GM12878 (cell line): Measurements from ENCODE around the gene NFE2L3. TPM values are rescaled to one million over a fixed set of nuclear protein-coding genes. Genes with fewer than 3 reads are reported as not detected.

Experiments used
- CEBPB ChIP-seq, 2 experiments: fragments of 150-350 bp in 1 of 2; IDR thresholded peaks; 2 replicates each; pipeline ENCODE4 v1.6.1; 2012 to 2014; ENCODE audit warnings: low read depth in 2 of 2, low read length in 2 of 2, borderline replicate concordance in 1 of 2, inconsistent platforms in 1 of 2
- CHD2 ChIP-seq: IDR thresholded peaks from 2 replicates; pipeline ENCODE4 v1.6.1; 2011; ENCODE audit warnings: low read depth, low read length, improper control_type of control experiment, borderline replicate concordance
- CTCF ChIP-seq, 3 experiments: IDR thresholded peaks in 2 of 3; conservative IDR thresholded peaks in 1 of 3; 2 replicates each; pipeline ENCODE4 v1.5.1; 2011; ENCODE audit warnings: low read depth in 3 of 3, low read length in 3 of 3, mild to moderate bottlenecking in 3 of 3, control low read depth in 2 of 3, moderate library complexity in 2 of 3, inconsistent platforms in 1 of 3, mixed read lengths in 1 of 3; ENCODE audit not compliant: control insufficient read depth in 2 of 3, insufficient read depth in 1 of 3; ENCODE audit errors: extremely low read depth in 1 of 3
- E2F4 ChIP-seq: IDR thresholded peaks from 2 replicates; pipeline ENCODE4 v1.6.1; 2012; ENCODE audit warnings: low read depth, low read length, improper control_type of control experiment
- EZH2 ChIP-seq: IDR thresholded peaks from 2 replicates; pipeline ENCODE4 v1.6.1; 2012; ENCODE audit warnings: low read depth, mild to moderate bottlenecking, control low read depth, inconsistent platforms, low read length, borderline replicate concordance; ENCODE audit not compliant: control insufficient read depth
- FOXK2 ChIP-seq: fragments of 450-650 bp; IDR thresholded peaks from 2 replicates; pipeline ENCODE4 v1.6.1; 2017; ENCODE audit warnings: mild to moderate bottlenecking, moderate library complexity
- IKZF1 ChIP-seq: fragments of 450-650 bp; conservative IDR thresholded peaks from 2 replicates; pipeline ENCODE4 v1.6.1; 2017; ENCODE audit warnings: antibody characterized with exemption, mild to moderate bottlenecking
- IRF3 ChIP-seq: fragments of 450-650 bp; IDR thresholded peaks from 2 replicates; pipeline ENCODE4 v1.6.1; 2014; ENCODE audit warnings: mild to moderate bottlenecking
- NBN ChIP-seq: fragments of 450-650 bp; IDR thresholded peaks from 2 replicates; pipeline ENCODE4 v1.6.1; 2016
- NFIC ChIP-seq: IDR thresholded peaks from 2 replicates; pipeline ENCODE4 v1.6.1; 2012; ENCODE audit warnings: low read depth, mild to moderate bottlenecking, inconsistent platforms, low read length, moderate library complexity
- NFYB ChIP-seq: IDR thresholded peaks from 2 replicates; pipeline ENCODE4 v1.6.1; 2011; ENCODE audit warnings: low read depth, mild to moderate bottlenecking, low read length, improper control_type of control experiment, moderate library complexity; ENCODE audit not compliant: insufficient read depth
- POLR2AphosphoS5 ChIP-seq: IDR thresholded peaks from 2 replicates; pipeline ENCODE4 v1.6.1; 2011; ENCODE audit warnings: mild to moderate bottlenecking, low read length, inconsistent platforms
- RB1 ChIP-seq: fragments of 450-650 bp; formaldehyde crosslinking; IDR thresholded peaks from 2 replicates; pipeline ENCODE4 v1.6.1; 2017; ENCODE audit warnings: mild to moderate bottlenecking, borderline replicate concordance
- RCOR1 ChIP-seq: conservative IDR thresholded peaks from 2 replicates; pipeline ENCODE4 v1.6.1; 2012; ENCODE audit warnings: low read depth, low read length, improper control_type of control experiment
- RELA ChIP-seq: fragments of 450-650 bp; IDR thresholded peaks from 2 replicates; pipeline ENCODE4 v1.8.0; 2014; ENCODE audit warnings: borderline replicate concordance; ENCODE audit not compliant: partially characterized antibody
- SREBF2 ChIP-seq: IDR thresholded peaks from 2 replicates; pipeline ENCODE4 v1.6.1; 2012; ENCODE audit warnings: mild to moderate bottlenecking, low read length
- STAT3 ChIP-seq: IDR thresholded peaks from 2 replicates; pipeline ENCODE4 v1.6.1; 2011; ENCODE audit warnings: low read depth, low read length, improper control_type of control experiment
- ZBTB4 ChIP-seq: fragments of 450-650 bp; formaldehyde crosslinking; IDR thresholded peaks from 2 replicates; pipeline ENCODE4 v1.4.0; 2022; ENCODE audit warnings: mild to moderate bottlenecking, moderate library complexity
- ZNF217 ChIP-seq: fragments of 450-650 bp; IDR thresholded peaks from 2 replicates; pipeline ENCODE4 v1.6.1; 2017; ENCODE audit warnings: antibody characterized with exemption, mild to moderate bottlenecking
- ZNF274 ChIP-seq: IDR thresholded peaks from one replicate; pipeline ENCODE4 v1.8.0; 2011; ENCODE audit not compliant: insufficient read length, insufficient read depth
- polyA plus RNA-seq, 11 experiments: library from polyadenylated mRNA; depleted of rRNA in 4 of 11; unstranded in 6 of 11; stranded (reverse) in 5 of 11; fragments of >200 nt; fragmentation: Nextera tagmentation in 4 of 11; fragmentation: Illumina TruSeq in 1 of 11; extraction: Ambion mirVana in 4 of 11; extraction: Trizol in 1 of 11; gene quantifications; 1 replicate in 1 of 11; 2 replicates in 10 of 11; pipeline versions ENCODE4 v1.2.1 to v1.2.3, GENCODE V29; 2011 to 2016; ENCODE audit warnings: inconsistent platforms in 2 of 11, missing spikeins in 2 of 11, low read depth in 1 of 11
- total RNA-seq, 4 experiments: library from RNA; depleted of rRNA in 3 of 4; stranded (reverse); fragments of >200 nt in 3 of 4; fragmentation: Illumina TruSeq in 1 of 4; extraction: Trizol in 1 of 4; gene quantifications; 2 replicates each; pipeline versions ENCODE4 v1.2.1 to v1.2.3, GENCODE V29; 2013 to 2021

NFE2L3 gene
- total and polyA plus RNA-seq, 10 of the 15 experiments (the other 5 are each of a cell fraction or from before 2014, with no cell fraction given) = 4.4 to 34.9 (median 13.0) TPM

GRCh38 chr7:26201247-26202018 is 49.4 kb downstream of the NFE2L3 start, which contains the start of gene CBX3 (continued):
- TF ChIP-seq ZNF217 (no peak), STAT3 (no peak), RB1 (peak; percentile 93; the same call in 1 of the 2 replicates), ZBTB4 (CRISPR knock-in tag) (no peak), FOXK2 (no peak), RELA (peak; percentile 57), SREBF2 (no peak), ZNF274 (no peak), IKZF1 (peak; percentile 80), POLR2AphosphoS5 (peak; percentile 96), CEBPB (IDR thresholded peaks at IDR 0.05; ENCODE audit: borderline replicate concordance in 1 of 2, low read depth in 2 of 2, low read length in 2 of 2) (no peak), CTCF (IDR thresholded peaks at IDR 0.05 in 2 of 3, conservative IDR thresholded peaks at IDR 0.05 in 1 of 3; ENCODE audit: control insufficient read depth in 2 of 3, extremely low read depth in 1 of 3, insufficient read depth in 1 of 3, low read depth in 3 of 3, low read length in 3 of 3) (no peak), NFIC (0 out of 2 replicates have a peak, but pooled peaks have one; percentile 22), IRF3 (no peak), NBN (no peak; the same call in none of the 2 replicates), CHD2 (peak; percentile 51), RCOR1 (no peak), E2F4 (peak; percentile 76), NFYB (no peak), EZH2 (no peak)
